GM18867 (cell line): ENCODE measurements around the gene AUH.

Source experiments
- ATAC-seq: cut with Tn5 transposase; IDR thresholded peaks from one replicate; pipeline ENCODE4 v1.9.1; 2021; ENCODE audit warnings: mild to moderate bottlenecking, moderate library complexity; ENCODE audit not compliant: unreplicated experiment

AUH gene

GRCh38 chr9:91177081-91177480 is 184.6 kb downstream of the AUH start:
- ATAC-seq = no peak

- no peak for ATAC-seq
These were observed 185.3 kb downstream of the AUH start for GRCh38 chr9:91176426-91176825.

- peak; percentile 41 for ATAC-seq
These were observed 186.9 kb downstream of the AUH start for GRCh38 chr9:91174772-91175171.

GRCh38 chr9:91172329-91172728 is 189.4 kb downstream of the AUH start:
- ATAC-seq = no peak

GRCh38 chr9:91170951-91171350 is 190.8 kb downstream of the AUH start:
- no peak for ATAC-seq

- no peak for ATAC-seq
These were observed 194.8 kb downstream of the AUH start for GRCh38 chr9:91166796-91167366.

- ATAC-seq = no peak
These were observed 196.8 kb downstream of the AUH start for GRCh38 chr9:91164724-91165520.
